IMR-90 (cell line): ENCODE data around the gene ETV7.

Experiments used
- BHLHE40 ChIP-seq: fragments of 150-350 bp; IDR thresholded peaks from 2 replicates; pipeline ENCODE4 v1.6.1; 2016; ENCODE audit warnings: mild to moderate bottlenecking, low read depth, low read length
- CEBPB ChIP-seq: IDR thresholded peaks from 2 replicates; pipeline ENCODE4 v1.6.1; 2012; ENCODE audit warnings: low read depth, low read length, improper control_type of control experiment
- FOS ChIP-seq: fragments of 150-350 bp; IDR thresholded peaks from 2 replicates; pipeline ENCODE4 v1.6.1; 2016; ENCODE audit warnings: low read depth, low read length
- MAFK ChIP-seq: IDR thresholded peaks from 2 replicates; pipeline ENCODE4 v1.6.1; 2012; ENCODE audit warnings: low read depth, low read length, improper control_type of control experiment
- MAZ ChIP-seq: IDR thresholded peaks from 2 replicates; pipeline ENCODE4 v1.6.1; 2012; ENCODE audit warnings: low read depth, mild to moderate bottlenecking, low read length, improper control_type of control experiment, moderate library complexity, borderline replicate concordance
- MXI1 ChIP-seq: IDR thresholded peaks from 2 replicates; pipeline ENCODE4 v1.6.1; 2012; ENCODE audit warnings: low read depth, mild to moderate bottlenecking, low read length, moderate library complexity, borderline replicate concordance
- POLR2A ChIP-seq: IDR thresholded peaks from 2 replicates; pipeline ENCODE4 v1.6.1; 2012; ENCODE audit warnings: mild to moderate bottlenecking, low read depth, low read length
- RAD21 ChIP-seq: IDR thresholded peaks from 2 replicates; pipeline ENCODE4 v1.6.1; 2012; ENCODE audit warnings: low read length, improper control_type of control experiment
- RCOR1 ChIP-seq: IDR thresholded peaks from 2 replicates; pipeline ENCODE4 v1.6.1; 2012; ENCODE audit warnings: mild to moderate bottlenecking, low read length, improper control_type of control experiment; ENCODE audit not compliant: insufficient replicate concordance
- RFX5 ChIP-seq: IDR thresholded peaks from 2 replicates; pipeline ENCODE4 v1.8.0; 2012; ENCODE audit warnings: low read depth, mild to moderate bottlenecking, low read length, moderate library complexity
- SMC3 ChIP-seq: fragments of 150-350 bp; IDR thresholded peaks from 2 replicates; pipeline ENCODE4 v1.6.1; 2016; ENCODE audit warnings: low read depth, mild to moderate bottlenecking, antibody characterized with exemption, low read length, moderate library complexity
- TF ChIP-seq, protein P1 (sequence below): conservative IDR thresholded peaks from 2 replicates; pipeline ENCODE4 v1.5.1; 2012; ENCODE audit warnings: mild to moderate bottlenecking, low read depth, low read length, improper control_type of control experiment
- TF ChIP-seq, protein P2 (sequence below): fragments of 150-350 bp; IDR thresholded peaks from 2 replicates; pipeline ENCODE4 v1.6.1; 2016; ENCODE audit warnings: low read depth, mild to moderate bottlenecking, low read length, moderate library complexity, borderline replicate concordance
- TF ChIP-seq, protein P3 (sequence below): fragments of 150-350 bp; IDR thresholded peaks from 2 replicates; pipeline ENCODE4 v1.6.1; 2017; ENCODE audit warnings: mild to moderate bottlenecking, antibody characterized with exemption, low read length, low read depth

DNA sequence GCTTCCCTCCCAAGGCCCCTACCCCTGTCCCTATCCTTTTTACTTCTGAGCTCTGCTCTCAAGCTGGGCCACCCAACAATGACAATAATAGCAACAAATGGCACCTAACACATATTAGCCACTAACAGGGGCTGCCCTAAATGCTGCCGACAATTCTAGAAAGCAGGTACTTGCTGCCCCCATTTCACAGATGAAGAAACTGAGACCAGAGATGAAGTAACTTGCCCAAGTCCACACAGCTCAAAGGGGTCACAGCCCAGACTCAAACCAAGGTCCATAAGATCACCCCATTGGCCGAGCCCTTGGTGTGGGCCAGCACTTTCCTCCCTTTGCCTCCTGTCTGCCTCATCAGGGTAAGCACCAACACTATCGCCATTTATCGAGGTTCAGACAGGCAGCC, 62.8 kb downstream of the ETV7 start:
- TF ChIP-seq, protein P1, sequence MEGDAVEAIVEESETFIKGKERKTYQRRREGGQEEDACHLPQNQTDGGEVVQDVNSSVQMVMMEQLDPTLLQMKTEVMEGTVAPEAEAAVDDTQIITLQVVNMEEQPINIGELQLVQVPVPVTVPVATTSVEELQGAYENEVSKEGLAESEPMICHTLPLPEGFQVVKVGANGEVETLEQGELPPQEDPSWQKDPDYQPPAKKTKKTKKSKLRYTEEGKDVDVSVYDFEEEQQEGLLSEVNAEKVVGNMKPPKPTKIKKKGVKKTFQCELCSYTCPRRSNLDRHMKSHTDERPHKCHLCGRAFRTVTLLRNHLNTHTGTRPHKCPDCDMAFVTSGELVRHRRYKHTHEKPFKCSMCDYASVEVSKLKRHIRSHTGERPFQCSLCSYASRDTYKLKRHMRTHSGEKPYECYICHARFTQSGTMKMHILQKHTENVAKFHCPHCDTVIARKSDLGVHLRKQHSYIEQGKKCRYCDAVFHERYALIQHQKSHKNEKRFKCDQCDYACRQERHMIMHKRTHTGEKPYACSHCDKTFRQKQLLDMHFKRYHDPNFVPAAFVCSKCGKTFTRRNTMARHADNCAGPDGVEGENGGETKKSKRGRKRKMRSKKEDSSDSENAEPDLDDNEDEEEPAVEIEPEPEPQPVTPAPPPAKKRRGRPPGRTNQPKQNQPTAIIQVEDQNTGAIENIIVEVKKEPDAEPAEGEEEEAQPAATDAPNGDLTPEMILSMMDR = no peak
- no peak for TF ChIP-seq RAD21
- TF ChIP-seq MAFK = no peak
- TF ChIP-seq SMC3 = no peak
- TF ChIP-seq POLR2A = no peak
- no peak for TF ChIP-seq BHLHE40
- no peak for TF ChIP-seq RFX5
- no peak for TF ChIP-seq RCOR1
- TF ChIP-seq, protein P2, sequence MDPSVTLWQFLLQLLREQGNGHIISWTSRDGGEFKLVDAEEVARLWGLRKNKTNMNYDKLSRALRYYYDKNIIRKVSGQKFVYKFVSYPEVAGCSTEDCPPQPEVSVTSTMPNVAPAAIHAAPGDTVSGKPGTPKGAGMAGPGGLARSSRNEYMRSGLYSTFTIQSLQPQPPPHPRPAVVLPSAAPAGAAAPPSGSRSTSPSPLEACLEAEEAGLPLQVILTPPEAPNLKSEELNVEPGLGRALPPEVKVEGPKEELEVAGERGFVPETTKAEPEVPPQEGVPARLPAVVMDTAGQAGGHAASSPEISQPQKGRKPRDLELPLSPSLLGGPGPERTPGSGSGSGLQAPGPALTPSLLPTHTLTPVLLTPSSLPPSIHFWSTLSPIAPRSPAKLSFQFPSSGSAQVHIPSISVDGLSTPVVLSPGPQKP = no peak
- no peak for TF ChIP-seq MAZ
- no peak for TF ChIP-seq CEBPB
- TF ChIP-seq, protein P3, sequence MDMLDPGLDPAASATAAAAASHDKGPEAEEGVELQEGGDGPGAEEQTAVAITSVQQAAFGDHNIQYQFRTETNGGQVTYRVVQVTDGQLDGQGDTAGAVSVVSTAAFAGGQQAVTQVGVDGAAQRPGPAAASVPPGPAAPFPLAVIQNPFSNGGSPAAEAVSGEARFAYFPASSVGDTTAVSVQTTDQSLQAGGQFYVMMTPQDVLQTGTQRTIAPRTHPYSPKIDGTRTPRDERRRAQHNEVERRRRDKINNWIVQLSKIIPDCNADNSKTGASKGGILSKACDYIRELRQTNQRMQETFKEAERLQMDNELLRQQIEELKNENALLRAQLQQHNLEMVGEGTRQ = no peak
- TF ChIP-seq FOS = no peak
- no peak for TF ChIP-seq MXI1
